ENCODE measurements around the gene TMEM184C.

DNA sequence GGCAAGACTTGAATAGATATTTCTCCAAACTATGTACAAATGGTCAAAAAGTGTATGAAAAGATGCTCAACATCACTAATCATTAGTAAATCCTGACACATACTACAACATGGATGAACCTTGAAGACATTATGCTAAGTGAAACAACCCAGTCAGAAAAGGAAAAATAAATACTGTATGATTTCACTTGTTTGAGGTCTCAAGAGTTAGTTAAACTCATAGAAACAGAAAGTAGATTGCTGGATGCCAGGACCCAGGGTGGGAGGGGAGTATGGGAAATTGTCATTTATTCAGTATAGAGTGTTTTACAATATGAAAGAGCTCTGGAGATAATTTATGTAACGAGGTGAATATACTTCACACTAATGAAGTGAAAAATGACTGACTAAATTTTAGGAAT, 34.4 kb downstream of the TMEM184C start:
- TF ChIP-seq, protein P1, sequence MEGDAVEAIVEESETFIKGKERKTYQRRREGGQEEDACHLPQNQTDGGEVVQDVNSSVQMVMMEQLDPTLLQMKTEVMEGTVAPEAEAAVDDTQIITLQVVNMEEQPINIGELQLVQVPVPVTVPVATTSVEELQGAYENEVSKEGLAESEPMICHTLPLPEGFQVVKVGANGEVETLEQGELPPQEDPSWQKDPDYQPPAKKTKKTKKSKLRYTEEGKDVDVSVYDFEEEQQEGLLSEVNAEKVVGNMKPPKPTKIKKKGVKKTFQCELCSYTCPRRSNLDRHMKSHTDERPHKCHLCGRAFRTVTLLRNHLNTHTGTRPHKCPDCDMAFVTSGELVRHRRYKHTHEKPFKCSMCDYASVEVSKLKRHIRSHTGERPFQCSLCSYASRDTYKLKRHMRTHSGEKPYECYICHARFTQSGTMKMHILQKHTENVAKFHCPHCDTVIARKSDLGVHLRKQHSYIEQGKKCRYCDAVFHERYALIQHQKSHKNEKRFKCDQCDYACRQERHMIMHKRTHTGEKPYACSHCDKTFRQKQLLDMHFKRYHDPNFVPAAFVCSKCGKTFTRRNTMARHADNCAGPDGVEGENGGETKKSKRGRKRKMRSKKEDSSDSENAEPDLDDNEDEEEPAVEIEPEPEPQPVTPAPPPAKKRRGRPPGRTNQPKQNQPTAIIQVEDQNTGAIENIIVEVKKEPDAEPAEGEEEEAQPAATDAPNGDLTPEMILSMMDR (IDR thresholded peaks at IDR 0.05), result no peak
- TF ChIP-seq POLR2A (IDR thresholded peaks at IDR 0.05), result no peak
